T-helper 1 cell (primary cell): ENCODE data around the gene CDK2.
"Not testable (repeated sequence)": the region's sequence is repeated elsewhere in the genome, so short reads cannot be mapped to it uniquely, and the experiment has no call there.

Experiments
- DNase-seq, 5 donors: peaks; one replicate each; pipeline ENCODE4 v3.0.0-alpha.2; 2012 to 2020

Gene CDK2

DNA sequence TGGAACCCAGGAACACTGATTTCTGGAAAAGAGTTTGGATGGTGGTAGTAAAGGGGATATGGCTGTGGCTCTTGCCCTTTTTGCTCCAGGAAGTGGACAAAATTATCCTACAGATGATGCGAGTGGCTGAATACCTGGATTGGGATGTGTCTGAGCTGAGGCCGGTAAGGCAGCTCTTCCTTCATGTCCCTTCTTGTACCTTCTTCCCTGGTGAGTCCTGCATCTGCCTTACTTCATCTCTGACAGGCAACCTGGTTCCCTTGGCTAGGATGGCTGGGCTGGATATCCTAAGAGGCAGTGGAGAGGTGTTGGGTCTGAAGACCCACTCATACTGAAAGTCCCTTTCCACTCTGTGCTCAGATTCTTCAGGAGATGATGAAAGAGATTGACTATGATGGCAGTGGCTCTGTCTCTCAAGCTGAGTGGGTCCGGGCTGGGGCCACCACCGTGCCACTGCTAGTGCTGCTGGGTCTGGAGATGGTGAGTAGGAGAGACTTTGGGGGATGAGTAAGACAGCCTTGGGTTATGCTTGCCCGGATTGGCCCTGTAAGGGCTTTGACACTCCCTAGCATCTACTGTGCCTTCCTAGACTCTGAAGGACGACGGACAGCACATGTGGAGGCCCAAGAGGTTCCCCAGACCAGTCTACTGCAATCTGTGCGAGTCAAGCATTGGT lies 27.7 kb upstream of the CDK2 start:
- peak in 1 of 5 donors; percentile 52 for DNase-seq

DNA sequence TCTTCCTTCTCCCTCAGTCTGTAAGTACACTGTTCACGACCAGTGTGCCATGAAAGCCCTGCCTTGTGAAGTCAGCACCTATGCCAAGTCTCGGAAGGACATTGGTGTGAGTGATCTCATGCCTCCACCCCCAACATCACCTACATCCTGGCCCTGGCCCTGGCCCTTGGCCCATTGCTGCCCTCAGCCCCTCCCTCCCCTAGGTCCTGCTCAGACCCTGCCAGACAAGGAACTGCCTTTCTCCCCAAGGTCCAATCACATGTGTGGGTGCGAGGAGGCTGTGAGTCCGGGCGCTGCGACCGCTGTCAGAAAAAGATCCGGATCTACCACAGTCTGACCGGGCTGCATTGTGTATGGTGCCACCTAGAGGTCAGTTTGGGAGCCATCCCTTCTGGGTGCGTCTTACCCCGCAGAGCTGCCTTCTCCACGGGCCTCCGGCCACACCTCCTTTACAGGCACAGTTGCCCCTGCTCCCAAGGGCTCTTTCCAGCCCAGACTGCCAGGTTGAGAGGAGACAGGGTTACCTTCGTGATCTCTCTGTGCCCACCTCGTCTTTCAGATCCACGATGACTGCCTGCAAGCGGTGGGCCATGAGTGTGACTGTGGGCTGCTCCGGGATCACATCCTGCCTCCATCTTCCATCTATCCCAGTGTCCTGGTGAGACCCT lies 26.4 kb upstream of the CDK2 start:
- peak; percentile 58 to 82 (median 76) for DNase-seq

DNA sequence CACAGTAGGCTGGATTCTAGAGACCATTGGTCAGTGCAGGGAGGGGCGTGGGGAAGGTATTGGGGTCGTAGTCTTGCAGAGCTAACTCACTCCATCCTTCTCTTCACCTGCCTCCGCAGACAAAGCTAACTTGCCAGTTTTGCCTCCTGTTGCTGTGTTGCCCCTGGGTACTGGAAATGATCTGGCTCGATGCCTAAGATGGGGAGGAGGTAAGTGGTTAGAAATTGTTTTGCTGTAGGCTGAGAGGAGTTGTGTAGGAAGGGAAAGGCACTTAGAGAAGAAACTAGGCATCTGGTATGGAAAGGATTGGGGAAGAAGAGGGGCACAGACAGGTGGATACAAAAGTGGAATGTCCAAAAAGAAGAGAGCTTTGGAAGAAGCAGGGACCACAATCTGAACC lies 24.6 kb upstream of the CDK2 start:
- no peak for DNase-seq

DNA sequence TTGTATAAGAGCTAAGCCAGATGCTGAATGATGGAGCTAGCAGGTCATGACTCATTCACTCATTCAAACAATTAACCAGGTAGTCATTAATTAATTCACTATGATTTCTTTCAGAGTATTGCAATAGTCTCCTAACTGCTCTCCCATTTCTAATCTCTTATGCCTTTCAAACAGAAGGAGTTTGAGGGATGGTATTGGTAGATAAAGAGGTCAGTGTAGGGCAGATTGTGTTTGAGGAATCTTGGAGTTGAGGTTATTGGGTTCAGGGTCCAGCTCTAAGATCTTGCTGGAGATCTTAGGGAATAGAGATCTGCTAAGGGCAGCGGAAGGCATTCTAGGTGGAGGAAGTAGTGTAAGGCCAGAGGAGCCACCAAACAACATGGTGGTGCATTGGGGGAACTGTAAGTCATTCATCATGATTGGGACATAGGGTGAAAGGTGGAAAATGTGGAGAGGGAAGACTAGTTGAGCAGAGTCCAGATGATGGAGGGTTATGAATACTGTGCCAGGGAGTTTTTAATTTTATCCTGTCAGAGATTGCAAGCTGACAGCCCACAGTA lies 24.0 kb upstream of the CDK2 start:
- DNase-seq: no peak

DNA sequence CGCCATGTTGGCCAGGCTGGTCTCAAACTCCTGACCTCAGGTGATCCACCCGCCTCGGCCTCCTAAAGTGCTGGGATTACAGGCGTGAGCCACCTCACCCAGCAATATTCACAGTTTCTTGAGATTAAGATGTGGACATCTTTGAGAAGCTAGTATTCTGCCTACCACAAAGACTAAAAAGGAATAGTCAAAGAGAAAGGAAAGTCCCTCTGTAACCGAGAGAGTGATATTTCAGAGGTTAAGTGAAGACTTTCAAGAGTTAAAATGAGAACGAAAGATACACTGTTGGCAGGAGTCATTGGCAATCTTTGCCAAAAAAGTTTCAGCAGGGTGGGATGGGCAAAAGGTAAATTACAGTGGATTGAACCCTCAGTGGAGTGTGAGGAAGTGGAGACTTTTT lies 20.1 kb upstream of the CDK2 start:
- DNase-seq: no peak

DNA sequence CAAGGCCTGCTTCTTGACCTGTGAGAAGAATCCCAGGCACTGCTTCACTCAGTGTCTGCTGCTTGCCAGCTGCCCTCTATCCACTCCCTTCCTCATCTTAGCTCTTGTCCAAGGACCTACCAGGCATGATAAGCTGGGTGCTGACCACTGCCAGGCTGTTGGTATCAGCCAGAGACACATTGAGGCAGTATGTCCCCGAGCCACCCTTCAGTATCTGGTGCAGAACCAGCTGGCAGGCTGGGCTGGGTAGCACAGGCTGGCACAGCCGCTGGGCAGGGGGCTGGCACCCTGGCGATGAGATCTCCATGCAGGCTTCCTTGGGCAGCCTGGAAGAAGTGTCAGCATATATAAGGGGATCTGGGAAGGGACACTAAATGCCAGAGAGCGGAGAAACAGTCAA lies 11.3 kb upstream of the CDK2 start:
- no peak for DNase-seq

DNA sequence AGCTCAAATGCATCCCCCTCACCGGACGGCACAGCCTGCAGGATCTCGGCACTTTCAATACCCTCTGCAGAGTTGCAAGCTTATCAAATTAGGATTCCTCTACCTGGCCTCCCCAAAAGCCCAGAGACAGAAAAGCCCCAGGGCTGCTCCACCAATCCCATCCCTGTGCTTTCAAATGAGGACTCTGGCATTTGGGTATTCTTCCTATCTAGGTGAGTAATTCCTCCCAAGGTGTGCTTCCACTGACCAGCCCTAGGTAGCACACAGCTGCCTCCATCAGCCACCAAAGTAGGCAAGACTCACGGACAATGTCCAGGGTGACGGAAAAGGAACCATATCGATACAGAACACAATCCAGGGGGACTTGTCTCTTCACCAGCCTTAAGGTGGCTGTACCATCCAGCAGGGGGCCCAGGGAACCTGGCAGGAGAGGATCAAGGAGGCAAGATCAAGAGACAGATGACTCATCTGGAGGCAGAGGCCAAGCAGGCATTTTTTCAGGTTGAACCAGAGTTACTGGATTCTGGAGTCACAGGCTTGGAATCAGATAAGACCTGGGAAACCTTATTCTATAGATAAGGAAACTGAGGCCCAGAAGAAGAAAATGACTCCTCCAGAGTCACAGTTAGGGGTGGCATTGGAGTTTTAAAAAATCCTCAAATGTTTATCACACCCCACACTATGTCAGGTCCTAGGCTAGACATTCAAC lies 10.7 kb upstream of the CDK2 start:
- DNase-seq: peak in 3 of 5 donors; percentile 20 to 36 (median 26)

DNA sequence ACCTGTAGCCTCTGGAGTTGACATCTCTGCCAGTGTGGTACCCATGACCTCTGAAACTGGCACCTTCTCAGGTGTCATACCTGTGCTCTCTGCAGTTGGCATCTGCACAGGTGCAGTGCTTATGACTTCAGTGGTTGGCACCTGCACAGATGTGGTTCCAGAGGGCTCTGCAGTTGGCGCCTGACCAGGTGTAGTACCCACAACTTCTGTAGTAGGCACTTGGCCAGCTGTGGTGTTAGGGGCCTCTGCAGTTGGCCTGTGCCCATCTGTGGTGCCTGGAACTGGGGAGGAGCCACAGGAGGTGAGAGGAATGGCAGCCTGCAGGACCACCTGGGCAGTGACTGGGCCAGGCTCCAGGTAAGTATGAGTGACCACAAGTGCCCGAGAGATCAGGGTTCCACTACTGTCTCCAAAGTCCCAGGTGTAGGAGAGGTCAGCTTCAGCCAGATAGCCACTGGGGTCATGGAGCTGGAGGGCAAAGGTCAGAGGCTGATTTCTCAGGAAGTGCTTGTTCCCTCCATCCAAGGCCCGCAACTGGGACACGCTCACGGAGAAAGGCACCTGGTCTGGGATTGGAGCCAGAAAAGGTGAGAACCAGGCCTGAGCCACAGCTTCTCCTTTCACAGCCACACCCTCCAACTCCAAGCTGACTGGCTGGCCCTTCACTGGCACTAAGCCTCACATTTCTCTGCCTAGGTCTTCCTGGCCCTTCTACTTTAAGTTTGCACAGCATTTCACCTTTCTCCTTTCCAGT lies 9.3 kb upstream of the CDK2 start:
- no peak for DNase-seq

DNA sequence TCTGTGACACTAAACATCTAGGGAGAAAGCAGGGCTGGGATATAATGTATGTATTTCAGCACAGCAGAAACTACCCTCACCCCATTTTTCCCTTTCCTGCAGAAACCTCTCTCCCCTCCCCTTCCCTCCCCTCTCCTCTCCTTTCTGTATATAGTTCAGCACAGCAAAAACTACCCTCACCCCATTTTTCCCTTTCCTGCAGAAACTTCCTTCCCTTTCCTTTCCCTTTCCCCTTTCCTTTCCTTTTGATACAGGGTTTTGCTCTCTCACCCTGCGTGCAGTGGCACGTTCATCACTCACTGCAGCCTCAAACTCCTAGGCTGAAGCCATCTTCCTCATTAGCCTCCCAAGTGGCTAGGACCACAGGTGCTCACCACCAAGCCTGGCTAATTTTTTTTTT lies 2.9 kb upstream of the CDK2 start:
- DNase-seq: no peak

DNA sequence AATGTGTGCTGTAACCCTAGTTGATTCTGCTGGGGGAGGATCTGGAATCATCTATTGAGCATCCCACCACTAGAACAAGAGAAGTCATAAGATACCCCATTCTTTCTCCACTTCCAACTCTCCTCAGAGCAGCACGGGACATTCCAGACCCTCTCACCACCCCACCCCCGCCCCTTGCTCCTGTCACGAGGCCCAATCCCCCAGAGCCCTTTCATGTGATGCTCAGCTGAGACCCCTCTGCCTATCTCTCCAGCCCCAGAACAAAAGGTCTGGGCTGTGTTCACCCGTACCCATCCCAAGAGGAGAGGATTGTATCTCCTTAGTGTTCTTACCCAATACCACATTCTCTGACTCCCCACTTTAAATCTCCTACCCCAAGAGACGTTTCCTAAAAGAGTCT lies 1.4 kb upstream of the CDK2 start:
- DNase-seq: no peak

DNA sequence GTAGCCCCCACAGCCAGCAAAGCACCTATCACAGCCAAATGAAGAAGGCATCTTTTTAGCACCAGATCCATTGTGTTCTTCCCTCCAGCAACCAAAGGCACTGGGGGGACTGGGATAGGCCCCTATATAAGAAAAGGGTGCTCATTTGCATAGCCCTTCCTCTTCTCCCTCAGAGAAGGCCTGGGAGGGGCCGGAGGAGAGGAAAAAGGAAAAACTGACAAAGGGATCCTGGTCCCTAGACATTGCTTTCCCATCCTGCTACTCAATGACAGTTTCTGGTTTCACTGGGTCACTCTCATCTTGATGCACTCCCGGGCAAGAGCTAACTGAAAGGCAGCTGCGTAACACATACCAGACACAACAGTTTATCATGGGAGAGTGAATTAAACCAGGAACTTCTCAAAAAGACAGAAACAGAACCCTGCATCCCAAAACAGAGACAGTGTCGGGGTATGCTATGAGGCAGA lies 656 bp upstream of the CDK2 start, which contains the start of gene PMEL:
PMEL (minus strand) TSS at position 102 of the 467 bp plus-strand sequence; CDS start at position 71, 31 bp downstream.
- DNase-seq: no peak

DNA sequence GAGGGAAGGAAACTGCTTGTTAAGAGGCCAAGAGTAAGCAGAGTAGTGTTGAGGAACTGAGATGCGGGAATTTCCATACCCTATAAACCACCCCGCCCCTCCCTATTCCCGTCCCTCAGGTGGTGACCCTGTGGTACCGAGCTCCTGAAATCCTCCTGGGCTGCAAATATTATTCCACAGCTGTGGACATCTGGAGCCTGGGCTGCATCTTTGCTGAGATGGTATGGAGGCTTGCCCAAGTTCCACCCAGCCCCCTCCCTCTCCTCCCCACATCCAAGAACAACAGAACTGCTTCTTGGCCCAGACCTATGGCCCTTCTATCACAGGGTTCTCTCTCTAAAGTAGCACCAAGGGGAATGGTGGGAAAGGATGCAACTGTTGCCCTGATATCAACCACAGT lies 2.7 kb downstream of the CDK2 start:
- DNase-seq: no peak

DNA sequence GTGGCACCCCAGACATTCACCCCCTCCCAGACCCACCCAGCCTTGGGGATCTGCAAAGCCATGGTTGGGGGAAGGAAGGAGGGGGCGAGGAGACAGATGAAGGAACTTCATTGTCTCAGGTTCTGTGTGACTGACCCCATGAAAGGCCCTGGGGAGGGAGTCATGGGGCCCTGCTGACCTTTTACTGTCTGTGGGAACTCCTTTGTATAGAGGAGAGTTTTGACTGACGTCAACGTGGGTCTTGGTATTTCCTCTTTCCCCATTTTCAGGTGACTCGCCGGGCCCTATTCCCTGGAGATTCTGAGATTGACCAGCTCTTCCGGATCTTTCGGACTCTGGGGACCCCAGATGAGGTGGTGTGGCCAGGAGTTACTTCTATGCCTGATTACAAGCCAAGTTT lies 4.1 kb downstream of the CDK2 start:
- DNase-seq: no peak

DNA sequence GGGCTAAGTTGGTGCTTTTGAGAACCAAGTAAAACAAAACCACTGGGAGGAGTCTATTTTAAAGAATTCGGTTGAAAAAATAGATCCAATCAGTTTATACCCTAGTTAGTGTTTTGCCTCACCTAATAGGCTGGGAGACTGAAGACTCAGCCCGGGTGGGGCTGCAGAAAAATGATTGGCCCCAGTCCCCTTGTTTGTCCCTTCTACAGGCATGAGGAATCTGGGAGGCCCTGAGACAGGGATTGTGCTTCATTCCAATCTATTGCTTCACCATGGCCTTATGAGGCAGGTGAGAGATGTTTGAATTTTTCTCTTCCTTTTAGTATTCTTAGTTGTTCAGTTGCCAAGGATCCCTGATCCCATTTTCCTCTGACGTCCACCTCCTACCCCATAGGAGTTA lies 5.4 kb downstream of the CDK2 start:
- no peak for DNase-seq

DNA sequence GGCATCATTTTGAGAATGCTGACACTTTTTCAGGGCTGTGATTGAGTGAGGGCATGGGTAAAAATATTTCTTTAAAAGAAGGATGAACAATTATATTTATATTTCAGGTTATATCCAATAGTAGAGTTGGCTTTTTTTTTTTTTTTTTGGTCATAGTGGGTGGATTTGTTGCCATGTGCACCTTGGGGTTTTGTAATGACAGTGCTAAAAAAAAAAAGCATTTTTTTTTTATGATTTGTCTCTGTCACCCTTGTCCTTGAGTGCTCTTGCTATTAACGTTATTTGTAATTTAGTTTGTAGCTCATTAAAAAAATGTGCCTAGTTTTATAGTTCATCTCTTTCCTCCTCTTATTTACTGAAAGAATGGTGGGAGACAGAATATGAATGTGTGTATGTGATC lies 5.8 kb downstream of the CDK2 start:
- DNase-seq: no peak

DNA sequence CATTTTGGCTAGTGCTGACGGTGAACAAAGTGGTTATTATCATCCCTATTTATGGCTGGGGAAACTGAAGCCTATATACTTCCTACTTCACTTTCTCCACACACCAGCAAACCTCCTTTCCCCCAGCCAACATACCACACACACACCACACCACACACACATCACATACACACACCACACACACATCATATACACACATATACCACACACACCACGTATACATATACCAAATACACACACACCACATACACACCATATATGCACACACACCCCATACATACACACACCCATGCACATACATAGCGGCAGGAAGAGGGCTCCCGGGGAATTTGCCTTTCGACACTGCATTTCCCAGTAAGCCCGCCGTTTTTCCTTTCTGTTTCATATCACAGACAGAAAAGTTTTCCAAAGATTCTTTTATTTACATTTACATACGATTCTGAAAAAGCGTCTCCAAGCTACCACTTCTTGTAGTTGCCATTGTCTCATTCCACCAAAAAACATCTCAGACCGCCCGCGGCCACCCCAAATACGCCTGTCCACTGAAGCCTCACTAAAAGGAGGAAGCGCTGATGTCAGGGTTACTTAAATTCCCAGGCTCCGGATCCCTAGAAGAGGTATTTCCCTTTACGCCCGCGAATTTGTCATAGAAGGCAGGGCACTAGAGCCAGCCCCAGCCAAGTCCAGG lies 6.4 kb downstream of the CDK2 start:
- peak in 1 of 5 donors; percentile 25 for DNase-seq

DNA sequence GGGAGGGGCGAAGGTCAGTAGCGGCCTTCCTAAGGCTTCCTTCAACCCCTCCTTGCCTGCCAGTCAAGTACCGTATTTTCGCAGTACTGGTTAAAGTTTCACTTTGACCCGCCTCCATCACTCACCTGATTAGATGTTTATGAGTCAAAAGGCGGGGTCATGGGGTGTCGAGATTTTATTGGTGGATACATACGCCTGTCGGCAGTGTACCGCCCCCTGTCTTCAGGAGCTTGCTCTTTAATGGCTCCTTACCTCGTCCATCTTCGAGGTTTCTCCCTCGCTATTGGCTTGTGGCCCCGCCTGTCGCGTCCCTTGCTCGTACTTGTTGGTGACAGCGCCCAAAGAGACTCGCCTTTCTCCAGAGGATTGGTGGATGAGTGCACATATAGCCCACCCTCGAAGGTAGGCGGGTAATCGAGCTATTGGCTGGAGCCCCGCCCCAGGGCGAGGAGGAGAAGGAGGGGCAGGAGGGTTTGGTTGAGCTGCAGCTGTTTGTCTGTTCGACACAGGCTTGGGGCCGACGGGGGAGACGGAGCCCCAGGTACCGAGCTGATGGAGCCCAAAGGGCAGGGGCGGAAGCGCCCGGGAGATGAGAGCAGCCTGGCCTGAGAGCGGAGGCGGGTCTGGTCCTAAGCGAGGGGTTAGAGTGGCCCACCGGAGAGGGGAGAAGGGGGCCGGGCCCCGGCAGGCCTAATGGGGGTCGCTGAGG lies 7.1 kb downstream of the CDK2 start, which contains the start of gene RAB5B:
RAB5B (plus strand) TSS at position 480 of the 709 bp plus-strand sequence. CDS start 12,883 bp downstream, outside the sequence.
- peak; percentile 95 to 100 (median 98) for DNase-seq

DNA sequence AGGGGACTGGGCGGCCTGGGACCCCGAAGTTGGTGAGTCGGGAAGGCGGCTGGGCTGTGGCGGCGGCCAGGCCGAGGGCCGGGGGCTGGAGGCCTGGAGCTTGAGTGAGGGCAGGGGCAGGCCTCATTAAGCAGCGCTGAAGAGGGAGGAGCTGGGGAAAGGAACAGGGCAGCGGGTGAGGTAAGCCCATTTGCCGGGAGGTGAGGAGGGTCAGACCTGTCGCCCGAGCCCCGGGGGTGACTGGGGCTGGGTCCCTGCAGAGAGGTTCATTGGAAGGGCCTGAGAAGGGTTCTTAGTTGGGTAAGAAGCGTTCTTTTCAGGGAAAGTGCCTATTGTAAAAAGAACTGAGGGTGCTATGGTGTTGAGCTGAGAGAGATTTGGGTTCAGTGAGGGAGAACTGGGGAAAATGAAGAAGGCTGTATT lies 7.7 kb downstream of the CDK2 start:
- DNase-seq: peak in 1 of 5 donors; percentile 21

DNA sequence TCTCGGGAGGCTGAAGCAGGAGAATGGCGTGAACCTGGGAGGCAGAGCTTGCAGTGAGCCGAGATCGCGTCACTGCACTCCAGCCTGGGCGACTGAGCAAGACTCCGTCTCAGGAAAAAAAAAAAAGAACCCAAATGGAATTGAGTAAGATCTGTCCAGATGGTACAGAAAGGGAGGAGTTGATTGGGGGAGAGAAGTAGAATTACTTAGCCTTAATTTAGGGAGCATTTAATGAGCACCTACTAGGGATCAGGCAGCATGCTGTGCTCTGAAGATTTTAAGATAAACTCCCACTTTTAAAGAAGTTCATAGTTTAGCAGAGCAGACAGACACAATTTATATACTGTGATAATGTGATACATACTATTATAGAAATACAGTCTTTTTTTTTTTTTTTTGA lies 11.8 kb downstream of the CDK2 start:
- DNase-seq: no peak

DNA sequence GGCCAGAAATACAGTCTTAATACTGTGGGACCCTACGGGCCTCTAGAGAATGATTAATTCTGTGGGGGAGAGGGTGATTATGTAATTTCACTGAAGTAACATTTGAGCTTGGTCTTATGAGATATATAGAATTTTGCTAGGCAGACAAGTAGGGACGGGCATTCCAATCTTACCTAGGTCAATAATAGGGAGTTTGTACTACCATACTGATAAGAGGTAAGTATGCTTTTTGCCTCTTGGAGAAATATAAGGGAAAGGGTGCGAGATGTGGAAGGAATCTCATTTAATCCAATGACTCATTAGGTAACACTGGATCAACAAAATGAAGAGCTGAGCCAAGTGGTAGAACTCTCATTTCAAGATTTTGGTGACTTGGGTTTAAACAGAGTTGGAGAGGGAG lies 12.4 kb downstream of the CDK2 start:
- no peak for DNase-seq

DNA sequence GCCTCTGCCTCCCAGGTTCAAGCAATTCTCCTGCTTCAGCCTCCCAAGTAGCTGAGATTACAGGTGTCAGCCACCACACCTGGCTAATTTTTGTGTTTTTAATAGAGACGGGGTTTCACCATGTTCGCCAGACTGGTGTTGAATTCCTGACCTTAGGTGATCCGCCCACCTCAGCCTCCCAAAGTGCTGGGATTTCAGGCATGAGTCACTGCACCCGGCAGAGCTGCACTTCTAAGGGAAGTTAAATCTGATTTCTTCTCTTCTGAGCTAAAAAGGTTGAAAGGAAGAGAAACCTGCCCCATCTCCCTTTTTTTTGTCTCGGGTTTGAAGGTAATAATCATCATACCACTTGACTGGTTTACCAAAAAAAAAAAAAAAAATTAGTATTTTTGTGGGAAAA lies 15.3 kb downstream of the CDK2 start:
- not testable (repeated sequence) for DNase-seq
